Measurements from ENCODE around the gene QSER1.
A peak's percentile ranks its signal among the peaks of the same experiment; 100 is the strongest.
"Not testable (repeated sequence)": the region's sequence is repeated elsewhere in the genome, so short reads cannot be mapped to it uniquely, and the experiment has no call there.

QSER1 gene

DNA sequence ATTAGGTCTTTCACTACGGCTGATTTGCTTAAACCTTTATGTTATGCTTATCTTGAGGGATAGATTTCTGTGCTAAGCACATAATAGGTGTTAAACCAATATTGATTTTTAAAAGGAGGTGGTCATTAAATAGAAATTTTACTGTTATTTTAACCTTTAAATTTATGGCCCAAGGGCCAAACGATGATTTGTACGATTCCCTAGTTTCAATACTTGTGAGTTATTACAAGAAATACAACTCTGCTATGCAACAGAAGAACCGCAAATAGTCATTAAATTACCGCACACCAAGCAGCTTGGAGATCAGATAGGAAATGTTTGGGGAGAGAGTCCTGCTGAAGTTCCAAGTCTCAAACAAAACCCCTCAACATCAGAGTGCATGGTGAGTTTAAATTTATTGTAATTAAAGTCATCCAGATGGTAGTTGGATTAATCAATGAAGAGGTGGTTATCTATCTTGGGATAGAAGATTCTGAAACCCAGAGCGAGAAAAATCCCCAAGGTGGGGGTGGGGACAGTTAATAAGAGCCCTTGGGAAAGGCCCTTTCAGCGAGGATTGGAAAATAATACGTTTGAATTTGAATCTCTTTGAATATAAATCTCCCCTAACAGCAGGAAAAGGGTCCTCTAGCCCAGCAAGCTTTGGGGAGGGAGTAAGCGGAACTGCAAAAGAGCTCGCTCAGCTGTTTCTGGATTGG lies 805 bp upstream of the QSER1 start:
- DNase-seq, result no peak

DNA sequence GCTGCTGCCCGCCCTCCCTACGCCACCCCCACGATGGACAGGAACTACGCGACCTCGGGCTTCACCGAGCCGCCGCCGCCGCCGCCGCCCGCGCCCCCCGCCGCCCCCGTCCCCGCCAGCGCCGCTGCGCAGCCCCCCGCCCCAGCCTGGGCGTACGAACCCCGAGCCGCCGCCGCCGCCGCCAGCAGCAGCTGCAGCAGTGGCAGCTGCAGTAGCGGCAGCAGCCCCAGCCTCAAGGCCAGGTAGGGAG lies 407 bp downstream of the QSER1 start:
- peak in 2 of 4 experiments; percentile 38 to 55 for DNase-seq

DNA sequence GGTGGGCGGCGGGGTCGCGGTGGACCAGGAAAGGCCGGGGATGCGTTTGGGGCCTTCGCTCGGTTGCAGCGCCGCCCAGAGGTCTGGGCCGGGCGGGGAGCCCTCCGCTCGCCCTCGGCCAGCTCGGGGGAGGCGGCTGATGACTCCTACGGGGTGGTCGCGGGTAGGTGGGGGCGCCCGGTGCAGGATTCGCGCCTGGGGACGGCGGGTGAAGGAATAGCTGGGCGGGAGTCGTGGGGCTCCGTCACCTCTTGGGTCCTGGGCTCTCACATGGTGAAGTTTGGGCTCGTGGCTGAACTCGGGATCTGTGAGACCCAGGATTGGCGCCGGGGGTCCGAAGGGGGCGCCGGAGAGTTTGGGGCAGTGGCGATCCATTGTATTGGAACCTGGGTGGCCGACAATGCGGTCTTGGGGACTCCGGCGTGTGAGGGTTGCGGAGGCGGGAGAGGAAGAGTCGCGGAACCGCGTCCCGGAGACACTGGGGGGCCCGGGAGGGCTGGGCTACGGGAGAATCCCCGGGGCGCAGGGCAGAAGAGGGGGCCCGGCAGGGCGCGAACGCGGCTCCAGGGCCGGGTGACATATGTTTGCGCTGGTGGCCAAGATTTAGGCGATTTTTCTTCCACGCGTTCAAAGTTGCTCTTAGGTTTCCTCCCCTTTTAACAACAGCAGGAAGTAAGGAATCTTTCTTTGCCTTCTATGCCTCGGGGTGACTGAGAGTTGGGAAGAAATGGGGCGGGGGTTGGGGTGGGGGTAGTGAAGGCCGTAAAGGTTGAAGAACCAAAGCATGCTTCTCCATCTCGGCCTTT lies 935 bp downstream of the QSER1 start:
- peak in 2 of 4 experiments; percentile 19 to 42 for DNase-seq

DNA sequence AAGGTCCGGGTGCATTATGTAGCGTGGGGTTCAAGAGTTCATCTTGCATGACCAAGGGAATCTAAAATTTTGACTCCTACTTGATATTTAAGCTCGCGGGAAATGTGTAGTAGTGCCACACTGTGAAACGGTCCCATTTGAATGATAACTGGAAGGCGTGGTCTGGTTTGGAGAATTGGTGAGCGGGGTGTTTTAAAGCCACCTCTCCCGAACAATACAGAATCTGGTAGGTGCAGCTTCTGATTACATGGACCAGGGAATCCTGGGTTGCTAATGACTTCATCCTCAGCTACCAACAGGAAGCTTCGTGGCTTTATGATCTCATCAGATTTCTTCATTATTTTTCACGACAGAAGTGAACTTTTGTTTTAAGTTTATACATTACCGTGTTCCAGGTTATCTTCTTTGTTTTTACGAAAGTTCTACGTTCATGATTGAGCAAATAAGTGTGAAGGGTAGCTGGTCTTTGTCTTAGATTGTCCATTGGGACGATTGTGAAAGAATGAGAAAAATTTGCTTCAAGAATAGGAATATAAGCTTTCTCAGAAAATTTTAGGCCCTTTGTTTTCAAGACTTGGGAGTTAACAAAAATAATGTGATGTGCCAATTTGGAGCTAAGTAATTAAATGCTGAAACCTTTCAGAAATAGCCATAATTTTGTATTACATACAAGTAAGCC lies 1.7 kb downstream of the QSER1 start:
- DNase-seq, result no peak

DNA sequence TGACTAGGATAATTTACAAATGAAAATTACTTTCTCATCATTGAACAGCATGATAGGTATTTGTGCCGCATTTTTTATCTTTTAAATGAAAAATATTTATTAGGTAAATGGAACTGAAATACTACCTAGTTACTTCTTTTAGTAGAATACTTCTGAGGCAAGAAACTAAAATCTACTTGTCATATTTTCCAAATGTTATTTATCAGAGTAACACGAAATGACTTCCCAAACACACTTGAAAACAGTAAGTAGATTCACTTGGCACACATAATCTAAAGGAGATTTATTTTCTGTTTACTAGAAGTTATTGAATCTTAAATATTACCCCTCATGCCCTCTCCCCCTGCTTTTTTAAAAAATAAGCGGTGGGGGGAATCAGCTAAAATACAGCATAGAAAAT lies 2.3 kb downstream of the QSER1 start:
- DNase-seq, result no peak

DNA sequence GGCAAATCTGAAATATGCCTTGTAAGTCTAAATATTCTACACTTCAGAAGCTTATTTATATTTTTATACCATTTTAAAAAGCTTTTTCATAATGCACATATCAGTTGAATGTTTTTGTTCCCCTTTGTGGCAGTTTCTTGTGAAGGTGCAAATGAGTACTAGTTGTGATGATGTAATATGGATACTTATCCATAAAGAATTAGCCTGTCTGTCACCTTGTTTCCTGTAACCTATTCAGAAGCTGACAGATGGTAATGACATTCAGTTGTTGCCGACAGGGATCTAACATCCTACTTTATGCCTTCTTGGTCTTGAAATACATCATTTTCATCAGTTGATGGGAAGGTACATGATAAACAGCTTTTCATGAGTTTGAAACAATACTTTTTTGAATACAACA lies 2.9 kb downstream of the QSER1 start:
- DNase-seq, result no peak

DNA sequence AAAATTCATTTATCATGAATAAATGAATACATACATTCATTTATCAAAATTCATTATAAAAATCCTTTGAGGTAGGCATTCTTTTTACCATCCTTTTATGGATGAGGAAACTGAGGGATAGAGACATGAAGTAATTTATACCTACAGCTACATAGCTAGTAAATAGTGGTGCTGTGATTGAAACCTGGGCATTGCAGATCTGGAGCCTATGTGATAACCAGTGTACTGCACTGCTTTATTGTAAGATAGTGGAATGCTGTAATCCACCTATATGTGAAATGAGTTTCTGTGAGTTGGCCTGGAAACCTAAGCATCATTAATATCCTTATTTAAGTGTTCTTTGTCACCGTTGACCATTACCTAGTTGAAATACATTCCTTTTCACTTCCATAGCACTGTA lies 4.5 kb downstream of the QSER1 start:
- DNase-seq, result no peak

DNA sequence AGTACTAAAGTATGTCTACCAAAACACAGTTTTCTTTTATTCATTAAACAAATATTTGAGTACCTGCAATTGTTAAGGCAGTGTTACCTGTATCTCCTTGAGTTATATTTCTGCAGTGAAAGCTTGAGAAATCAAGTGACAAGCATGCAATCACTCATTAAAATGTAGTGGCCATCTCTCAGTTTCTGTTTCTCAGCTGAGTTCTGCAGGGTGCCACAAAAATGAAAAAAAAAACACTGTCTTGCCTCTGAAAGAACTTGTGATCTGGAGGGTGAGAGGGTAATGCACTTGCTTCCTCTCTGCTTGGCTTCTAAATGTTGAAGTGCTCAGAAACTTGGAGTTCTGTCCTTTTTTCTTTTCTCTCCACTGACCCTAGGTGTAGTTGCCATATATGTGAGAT lies 6.8 kb downstream of the QSER1 start:
- no peak for DNase-seq

DNA sequence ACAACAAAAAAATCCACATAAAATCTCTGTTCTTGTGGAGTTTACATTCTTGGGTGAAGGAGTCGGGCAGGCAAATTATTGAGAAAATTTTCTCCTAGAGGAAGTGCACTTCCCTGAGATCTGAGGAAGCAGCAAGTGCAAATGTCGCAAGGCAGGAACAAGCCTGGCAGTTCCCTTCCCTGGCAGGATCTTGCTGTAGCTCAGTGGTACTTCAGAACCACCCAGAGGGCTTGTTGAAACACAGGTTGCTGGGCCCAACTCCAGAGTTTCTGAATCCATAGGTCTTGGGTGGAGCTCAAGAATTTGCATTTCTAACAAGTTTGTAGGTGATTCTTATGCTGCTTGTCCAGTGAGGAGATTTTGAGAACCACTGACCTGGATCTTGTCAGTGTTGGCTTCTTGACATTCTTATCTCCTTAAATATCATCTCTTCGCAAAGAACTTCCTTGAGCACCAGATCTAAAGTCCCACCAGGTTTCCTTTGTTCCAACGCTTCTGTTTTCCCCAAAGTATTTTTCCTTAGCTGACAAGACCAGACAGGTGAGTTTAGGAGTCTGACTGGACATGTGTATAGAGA lies 9.6 kb downstream of the QSER1 start:
- DNase-seq, result no peak

DNA sequence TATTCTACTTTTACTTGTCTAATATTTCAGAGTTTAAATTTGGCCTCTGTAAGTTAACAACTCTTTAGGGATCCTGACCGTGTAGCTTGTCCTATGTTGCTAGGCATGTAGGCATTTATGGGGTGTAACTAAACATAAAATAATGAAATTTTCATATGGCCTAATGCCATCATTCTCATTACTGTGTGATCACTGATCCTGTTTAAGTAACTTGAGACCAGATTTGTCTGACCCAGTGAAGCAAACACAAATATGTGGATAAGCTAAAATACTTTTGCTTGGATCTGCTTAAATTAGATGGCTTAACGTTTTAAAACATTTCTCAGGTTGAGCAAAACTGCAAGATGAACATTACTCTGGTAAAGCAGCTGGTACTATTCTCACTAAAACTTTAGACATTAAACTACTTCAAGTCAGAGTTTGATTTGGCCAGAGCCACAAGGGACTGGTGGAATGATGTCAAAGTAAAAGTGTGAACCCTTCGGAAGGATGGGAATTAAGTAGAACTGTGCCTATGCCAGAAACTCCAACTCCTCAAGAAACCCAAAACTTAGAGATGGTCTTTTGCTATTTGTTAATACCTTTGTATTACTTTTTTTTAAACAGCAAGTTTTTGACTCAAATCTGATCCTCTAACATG lies 12.5 kb downstream of the QSER1 start:
- DNase-seq, result no peak

DNA sequence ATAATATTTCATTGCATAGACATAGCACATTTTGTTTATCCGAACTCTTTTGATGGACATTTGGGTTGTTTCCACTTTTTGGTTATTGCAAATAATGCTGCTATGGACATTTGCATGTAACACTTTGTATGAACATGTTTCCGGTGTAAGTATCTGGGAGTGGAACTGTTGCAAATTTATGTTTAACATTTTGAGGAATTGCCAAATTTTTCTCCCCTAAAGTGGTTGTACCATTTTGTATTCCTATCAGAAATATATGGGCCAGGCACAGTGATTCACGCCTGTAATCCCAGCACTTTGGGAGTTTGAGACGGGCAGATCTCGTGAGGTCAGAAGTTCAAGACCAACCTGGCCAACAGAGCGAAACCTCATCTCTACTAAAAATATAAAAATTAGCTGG lies 16.0 kb downstream of the QSER1 start:
- no peak for DNase-seq

DNA sequence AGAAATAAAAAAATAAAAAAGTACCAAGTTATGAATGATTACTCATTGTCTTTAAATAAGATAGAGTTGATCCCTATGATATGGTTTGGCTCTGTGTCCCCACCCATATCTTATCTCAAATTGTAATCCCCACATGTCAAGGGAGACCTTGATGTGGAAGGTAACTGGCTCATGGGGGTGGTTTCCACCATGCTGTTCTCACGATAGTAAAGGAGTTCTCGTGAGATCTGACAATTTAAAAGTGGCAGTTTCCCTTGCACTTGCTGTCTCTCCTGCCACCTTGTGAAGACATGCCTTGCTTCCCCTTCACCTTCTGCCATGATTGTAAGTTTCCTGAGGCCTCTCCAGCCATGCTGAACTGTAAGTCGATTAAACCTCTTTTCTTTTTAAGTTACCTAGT lies 18.8 kb downstream of the QSER1 start:
- no peak for DNase-seq

DNA sequence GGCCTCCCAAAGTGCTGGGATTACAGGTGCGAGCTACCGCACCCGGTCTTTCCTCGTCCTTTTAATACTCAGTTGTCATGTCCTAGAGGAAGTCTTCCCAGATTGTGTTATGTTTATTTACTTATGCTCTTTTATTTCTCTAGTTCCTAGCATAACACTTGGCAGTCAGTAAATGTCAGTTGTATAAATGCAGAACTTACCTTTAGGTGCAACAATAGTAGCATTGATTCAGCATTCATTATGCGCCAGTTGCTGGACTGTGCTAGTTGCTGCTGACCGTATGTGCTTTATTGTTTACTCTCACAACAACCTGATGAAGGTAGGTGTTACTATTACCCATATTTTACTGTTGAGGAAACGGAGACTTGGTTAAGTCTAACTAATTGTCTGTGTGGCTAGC lies 20.8 kb downstream of the QSER1 start:
- DNase-seq, result no peak

DNA sequence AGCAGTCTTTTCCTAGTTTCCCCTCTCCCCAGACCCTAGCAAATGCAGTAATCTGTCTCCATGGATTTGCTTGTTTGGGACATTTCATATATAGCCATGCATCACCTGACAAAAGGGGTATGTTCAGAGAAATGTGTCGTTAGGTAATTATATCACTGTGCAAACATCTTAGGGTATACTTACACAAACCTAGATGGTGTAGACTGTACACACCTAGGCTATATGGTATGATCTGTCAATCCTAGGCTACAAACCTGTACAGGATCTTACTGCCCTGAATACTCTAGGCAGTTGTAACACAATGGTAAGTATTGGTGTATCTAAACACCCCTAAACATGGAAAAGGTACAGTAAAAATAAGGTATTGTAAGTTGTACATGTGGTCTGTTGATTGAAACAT lies 23.8 kb downstream of the QSER1 start:
- DNase-seq, result no peak

DNA sequence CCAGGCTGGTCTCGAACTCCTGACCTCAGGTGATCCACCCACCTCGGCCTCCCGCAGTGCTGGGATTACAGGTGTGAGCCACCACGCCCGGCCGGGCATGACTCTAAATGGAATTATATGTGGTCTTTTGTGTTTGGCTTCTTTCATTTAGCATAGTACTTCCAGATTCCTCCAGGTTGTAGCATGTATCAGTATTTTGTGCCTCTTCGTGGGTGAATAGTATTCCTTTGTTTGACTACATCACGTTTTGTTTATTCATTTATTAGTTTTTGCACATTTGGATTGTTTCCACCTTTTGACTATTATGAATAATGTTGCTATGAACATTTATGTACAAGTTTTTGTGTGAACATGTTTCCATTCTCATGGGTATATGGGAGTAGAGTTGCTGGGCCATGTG lies 24.4 kb downstream of the QSER1 start:
- no peak for DNase-seq

DNA sequence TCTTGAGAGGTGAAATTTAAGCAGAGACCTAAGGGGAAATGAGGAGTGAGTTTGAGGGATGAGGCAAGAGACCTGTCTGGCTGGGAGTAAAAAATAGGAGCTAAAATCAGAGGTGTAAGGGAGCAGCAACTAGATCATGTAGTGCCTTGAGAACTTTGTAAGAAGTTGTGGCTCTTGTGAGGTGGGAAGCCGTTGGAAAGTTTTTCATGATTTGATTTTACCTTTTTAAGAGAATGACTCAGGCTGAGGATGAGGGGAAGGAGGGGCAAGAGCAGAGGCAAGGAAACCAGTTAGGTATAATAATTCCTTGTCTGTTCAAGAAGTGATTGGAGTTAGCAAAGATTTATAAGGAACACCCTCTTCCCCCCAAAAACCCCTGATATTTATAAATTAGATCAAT lies 25.8 kb downstream of the QSER1 start:
- DNase-seq, result no peak

DNA sequence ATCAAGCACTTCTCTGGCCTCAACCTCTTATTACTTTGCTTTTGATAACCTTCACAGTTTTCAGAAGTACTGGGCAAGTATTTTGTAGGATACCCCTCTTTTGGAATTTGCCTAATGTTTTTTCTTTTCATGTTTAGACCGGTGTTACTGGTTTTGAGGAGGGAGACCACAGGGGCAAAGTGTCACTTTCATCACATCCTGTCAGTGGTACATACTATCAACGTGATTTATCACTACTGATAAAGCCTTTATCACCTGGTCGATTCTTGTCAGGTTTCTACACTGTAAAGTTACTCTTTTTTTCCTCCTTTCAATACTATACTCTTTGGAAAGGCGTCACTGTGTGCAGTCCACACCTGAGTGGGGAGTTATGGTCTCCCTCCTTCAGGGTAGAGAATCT lies 26.7 kb downstream of the QSER1 start:
- no peak for DNase-seq

DNA sequence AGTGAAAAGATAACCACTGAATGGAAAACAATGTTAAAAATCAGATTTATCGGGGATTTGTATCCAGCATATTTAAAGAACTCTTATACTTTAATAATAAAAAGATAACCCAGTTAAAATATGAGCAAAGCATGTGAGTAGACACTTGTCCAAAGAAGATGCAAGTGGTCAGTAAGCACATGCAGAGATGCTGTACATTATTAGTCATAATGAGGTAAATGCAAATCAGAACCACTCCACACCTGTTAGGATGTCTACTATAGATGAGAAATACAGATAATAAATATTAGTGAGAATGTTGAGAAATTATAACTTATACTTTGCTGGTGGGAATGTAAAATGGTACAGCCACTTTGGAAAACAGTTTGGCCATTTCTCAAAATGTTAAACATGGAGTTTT lies 28.0 kb downstream of the QSER1 start:
- no peak for DNase-seq

DNA sequence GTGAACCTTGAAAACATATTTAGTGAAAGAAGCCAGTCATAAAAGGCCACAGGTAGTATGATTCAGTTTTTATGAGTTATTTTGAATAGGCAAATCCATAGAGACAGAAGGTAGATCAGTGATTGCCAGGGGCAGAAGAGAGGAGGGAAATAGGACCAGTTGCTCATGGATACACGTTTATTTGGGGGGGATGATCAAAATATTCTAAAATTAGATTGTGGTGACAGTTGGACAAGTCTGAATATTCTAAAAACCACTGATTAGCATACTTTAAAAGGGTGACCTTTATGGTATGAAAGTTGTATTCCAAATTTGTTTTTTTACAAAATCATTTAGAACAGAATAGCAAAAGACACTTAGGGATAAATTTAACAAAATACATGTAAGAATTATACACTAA lies 28.6 kb downstream of the QSER1 start:
- no peak for DNase-seq

DNA sequence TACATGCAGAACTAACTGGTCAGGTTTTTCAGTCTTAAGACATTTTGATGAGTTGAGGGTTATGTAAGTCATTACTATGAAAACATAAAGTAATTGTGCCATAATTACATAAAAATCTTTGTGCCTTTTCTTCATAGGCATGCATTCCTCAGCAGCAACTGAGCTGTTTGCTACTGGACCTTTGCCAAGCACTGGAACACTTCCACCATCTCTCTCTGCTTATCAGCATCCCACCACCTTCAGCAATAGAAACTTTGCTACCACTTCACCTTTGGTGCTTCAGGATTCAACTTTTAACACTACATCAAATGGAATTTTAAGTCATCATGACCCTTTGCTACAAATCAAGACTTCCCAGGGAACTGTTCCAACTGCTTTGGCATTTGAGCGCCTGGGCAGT lies 39.0 kb downstream of the QSER1 start:
- no peak for DNase-seq

DNA sequence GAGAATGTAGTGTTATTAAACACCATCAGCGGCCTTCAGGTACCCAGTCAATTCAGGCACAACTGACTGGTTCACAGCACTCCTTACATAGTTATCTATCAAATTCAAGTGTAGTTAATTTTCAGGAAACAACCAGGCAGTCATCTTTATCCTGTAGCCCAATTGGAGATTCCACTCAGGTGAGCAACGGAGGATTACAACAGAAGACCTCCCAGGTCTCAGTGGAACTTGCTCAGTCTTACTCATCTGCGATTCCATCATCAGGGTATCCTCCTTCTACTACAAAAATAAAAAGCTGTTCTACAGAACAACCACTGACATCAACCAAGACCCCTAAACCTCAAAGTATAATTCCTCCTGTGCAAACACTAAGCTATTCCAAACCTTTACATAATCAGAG lies 39.6 kb downstream of the QSER1 start:
- no peak for DNase-seq

DNA sequence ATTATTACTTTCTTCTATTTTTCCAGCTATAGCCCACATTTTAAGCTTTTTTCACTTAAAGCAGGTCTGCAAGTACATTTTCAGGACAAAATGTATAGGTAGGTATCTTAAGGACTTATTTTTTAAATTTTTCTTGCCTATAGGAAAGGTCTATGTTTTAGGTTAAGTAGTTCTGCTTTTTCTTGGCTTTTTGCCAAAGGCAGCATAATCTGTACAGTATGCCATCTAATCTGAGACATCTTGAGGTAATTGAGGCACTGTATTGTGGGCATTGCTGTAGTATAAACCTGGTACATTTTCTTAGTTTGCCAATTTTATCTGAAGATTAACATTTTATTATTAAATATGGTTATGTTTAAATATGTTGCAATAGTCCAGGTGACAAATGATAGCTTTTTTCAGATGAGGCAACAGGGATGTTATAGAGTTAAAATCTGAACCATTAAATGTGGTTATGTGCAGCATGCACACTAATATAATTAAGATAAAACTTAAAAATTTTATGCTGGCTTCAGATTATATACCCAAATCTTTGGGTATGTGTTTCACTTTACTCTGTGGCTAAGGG lies 42.9 kb downstream of the QSER1 start:
- no peak for DNase-seq

DNA sequence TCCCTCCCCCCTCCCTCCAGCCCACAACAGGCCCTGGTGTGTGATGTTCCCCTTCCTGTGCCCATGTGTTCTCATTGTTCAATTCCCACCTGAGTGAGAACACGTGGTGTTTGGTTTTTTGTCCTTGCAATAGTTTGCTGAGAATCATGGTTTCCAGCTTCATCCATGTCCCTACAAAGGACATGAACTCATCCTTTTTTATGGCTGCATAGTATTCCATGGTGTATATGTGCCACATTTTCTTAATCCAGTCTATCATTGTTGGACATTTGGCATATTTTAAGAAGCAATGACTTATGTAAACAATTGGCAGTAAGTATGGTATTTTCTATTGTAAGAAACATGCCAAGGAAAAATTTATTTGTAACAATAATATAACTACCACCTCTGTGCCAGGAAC lies 43.6 kb downstream of the QSER1 start:
- DNase-seq, result not testable (repeated sequence)
